ENCODE measurements around the gene TP53AIP1.

The TP53AIP1 gene

DNA sequence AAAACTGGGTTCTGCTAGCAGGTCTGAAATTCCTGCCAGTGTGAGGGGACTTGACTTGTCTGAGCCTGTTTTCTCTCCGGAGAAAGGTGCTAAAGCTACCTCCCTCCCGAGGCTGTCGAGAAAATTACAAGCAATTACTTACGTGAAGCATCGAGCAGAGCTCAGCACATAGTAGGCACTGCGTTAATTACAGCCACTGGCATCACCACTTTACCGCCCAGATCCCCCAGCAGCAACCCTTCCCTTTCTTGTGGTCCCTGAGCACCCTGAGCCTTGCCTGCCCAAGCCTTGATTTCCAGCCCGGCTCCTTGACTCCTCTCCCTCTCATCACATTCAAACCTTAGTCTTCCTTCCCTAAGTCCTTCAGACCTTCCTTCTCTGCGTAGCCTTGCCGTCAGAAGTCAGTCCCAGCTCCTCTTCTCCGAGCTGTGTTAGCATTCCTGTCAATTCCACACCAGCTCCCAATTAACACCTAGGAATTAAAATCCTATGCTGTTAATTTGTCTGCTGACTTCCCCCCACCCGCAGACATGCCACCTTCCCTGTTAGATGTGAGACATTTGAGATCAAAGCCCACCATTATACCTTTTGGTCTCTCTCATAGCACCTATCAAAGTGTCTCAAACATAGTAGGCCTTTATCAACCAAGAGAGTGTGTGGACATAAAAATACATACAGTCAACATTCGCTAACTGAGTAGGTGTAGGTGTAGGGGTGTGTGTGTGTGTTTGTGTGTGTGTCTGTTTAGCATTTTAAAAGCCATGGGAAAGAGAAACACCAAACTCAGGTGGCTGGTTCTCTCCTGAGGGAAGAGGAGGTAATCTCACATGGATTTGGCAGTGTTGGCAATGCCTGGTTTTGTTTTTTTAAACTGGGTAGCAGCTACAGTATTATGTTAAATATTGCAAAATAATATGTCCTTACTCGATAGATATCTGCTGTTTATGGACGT lies 54.4 kb downstream of the TP53AIP1 start:
- DNase-seq = no peak

DNA sequence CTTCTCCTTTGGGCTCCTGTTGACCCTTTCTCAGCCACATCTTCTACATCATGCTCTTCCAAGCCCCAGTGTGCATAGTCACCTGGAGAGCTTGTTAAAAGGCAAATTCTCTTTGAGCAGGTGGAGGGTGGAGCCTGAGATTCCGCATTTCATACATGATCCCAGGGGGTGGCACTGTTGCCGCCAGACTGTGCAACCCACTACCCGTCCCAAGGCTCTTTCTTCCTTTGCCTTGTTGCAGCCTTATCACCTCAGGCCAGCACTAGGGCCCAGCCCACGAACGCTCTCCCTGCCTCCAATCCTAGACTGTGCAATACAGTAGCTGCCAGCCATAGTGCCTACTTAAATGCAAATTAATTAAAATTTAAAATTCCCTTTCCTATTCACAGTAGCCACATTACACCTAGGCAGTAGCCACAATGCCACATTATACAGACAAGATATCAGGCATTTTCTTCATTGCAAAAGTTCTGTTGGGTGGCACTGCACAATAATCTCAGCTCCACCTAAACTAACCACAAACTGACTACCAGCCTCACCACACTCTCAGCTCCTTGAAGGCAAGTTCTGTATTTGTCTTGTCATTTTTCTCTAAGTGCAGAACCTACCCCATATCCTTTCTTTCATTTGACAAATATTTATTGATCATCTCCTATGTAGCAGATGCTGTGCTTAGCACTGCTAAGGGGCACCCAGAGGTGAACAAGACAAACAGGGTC lies 56.1 kb downstream of the TP53AIP1 start:
- no peak for DNase-seq

All from femur (tissue), 1 donor.